NK-92 (cell line): Measurements from ENCODE around the gene DIAPH1.
A peak's percentile ranks its signal among the peaks of the same experiment; 100 is the strongest.

ENCODE experiments used
- DNase-seq: peaks from one replicate; lab custom pipeline; 2025; ENCODE audit not compliant: unreplicated experiment; lab: John Stamatoyannopoulos, UW

The DIAPH1 gene

DNA sequence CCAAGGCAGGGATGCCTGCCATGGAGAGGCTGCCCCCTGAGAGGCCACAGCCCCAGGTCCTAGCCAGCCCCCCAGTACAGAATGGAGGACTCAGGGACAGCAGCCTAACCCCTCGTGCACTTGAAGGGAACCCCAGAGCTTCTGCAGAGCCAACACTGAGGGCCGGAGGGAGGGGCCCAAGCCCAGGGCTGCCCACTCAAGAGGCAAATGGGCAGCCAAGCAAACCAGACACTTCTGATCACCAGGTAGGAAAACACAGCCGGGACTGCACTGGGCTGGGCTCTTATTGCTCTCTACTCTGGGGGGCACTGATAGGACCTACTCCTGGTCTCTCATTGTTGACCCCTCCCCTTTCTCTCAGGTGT, 21.2 kb upstream of the DIAPH1 start:
- DNase-seq = no peak

DNA sequence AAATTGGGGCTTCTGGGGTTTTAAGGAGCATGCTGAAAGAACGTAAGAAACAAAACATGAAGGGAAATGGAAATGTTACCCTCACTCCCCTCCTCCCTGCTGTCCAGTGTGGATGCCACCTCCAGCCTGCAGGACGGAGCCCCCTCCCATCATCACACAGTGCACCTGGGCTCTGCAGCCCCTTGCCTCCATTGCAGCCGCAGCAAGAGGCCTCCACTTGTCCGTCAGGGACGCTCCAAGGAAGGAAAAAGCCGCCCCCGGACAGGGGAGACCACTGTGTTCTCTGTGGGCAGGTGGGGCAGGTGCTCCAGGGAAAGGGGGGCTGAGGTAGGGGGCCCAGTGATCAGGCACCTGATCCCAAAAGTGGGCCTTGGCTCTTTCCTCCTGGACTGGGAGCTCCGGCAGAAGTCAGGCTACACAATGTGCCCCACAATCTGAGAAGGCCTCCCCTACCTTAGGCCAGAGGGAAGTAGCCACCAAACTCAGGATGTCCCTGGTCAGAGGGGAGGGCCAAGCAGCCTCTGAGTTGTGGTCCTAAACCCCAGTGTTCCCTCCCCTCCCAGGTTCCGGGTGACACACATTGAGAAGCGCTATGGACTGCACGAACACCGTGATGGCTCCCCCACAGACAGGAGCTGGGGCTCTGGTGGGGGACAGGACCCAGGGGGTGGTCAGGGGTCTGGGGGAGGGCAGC, 20.7 kb upstream of the DIAPH1 start:
- no peak for DNase-seq

DNA sequence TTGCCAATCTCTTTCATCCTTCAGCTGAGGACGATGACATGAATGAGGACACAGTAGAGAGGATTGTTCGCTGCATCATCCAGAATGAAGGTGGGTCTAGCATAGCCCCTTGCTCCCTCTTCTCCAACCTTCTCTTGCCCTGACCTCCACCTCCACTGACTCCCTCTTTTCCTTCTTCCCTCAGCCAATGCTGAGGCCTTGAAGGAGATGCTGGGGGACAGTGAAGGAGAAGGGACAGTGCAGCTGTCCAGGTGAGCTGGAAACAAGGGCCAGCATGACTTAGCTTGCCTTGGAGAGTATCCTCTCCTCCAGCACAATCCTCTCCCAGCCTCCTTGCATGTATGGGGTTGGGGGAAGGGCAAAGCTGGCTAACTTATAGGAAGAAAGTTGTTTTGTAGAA, 20.0 kb upstream of the DIAPH1 start:
- no peak for DNase-seq

DNA sequence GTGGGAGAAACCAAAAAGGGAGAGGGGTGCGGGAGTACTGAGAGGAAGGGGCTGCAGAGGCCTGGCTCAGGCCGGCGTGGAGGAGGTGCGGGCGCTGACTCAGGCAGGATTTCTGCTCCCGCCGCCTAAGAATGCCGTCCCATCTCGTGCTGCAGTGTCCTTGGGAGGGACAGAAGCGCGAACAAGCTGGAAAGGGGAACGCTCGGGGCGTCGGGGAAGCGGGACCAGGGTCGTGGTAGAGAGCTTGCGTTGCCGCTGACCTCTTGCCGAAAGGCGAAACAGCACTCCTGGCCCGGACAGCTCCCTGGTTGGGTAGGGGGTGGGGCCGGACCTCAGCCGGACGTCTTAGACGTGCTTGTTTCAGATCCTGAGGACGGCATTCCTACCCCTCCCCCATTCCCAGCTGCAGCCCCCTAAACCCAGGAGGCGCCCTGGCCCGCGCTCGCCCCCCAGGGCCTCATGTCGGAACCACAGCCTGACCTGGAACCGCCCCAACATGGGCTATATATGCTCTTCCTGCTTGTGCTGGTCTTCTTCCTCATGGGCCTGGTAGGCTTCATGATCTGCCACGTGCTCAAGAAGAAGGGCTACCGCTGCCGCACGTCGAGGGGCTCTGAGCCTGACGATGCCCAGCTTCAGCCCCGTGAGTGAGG, 19.1 kb upstream of the DIAPH1 start:
- no peak for DNase-seq

DNA sequence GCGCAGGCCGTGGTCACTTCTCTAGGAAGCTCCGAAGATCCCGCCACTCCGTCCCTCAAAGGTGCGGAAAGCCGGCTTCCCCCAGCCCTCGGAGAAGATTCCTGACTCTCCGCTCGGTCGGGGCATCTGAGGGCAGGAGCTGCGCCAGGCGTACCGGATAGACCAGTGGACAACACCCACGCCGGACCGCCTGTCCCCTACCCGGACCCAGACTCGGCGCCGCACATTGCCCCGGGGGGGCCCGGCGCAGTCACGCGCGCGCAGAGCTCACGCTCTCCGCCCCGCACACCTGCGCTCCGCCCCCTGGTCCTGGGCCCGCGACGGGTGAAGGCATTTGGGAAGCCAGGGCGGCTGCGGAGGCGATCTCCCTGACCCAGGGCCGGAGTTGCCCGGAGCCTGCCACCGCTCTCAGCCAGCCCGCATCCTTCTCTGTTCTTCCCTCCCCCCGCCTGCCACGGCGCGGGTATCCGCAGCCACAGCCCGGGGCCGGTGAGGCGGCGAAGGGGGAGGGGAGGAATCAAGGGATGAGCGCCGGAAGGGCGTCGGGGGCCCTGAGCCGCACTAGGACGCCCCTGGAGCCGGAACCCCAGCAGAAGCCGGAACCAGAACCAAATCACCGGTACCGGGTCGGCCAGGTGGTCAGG, 18.4 kb upstream of the DIAPH1 start:
- no peak for DNase-seq

DNA sequence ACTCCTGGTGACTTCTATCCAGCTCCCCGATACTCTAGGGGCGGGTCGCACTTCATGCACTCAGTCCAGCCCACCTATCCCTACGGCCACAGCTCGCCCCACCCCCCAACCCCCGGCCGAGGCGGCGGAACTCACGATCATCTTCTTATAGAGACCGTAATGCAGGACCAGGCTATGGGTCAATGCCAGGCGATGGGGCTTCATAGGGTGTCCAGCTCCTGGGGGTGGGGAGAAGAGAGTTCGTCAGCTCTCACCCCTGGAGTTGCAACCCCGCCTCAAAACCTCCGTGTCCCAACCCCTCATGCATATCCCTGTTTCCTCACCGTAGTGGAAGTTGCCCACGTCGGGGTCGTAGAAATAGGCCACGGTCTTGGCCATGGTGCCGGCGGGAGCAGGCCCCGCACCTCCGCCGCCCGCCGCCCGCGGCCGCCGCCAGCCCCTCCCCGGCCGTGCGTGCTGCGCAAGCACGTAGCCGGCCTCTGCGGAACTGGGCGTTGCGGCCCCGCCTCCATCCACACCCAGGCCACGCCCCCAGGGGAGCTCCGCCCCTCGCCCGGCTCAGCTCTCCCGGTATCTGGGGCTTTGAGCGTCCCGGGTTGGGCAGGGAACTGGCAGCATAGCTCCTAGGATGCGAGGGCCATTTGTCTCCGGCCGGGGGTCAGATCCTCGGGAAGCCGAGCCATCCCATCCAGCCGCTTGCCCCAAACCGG, 17.8 kb upstream of the DIAPH1 start, which contains the start of the genes HDAC3 and RELL2:
HDAC3 (minus strand) TSS at position 437 of the 710 bp plus-strand sequence; CDS start at position 378, 59 bp downstream.
RELL2 (plus strand) TSS at position 585 of the 710 bp plus-strand sequence. CDS start 1,229 bp downstream, outside the sequence.
- peak; percentile 23 for DNase-seq

DNA sequence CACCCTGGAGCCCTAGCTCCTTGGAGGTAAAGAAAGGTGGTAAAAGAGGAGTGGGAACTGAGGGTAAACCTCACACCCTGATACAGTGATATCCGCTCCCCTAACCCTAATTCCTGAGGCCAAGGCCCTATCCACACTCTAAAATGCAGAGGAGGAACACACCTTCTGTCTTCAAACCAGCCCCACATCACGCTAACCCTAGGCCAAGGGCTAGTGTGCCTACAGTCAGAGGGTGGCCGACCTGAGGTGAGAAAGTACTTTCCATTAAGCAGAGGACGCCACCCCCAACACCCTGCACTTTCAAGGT, 17.3 kb upstream of the DIAPH1 start:
- DNase-seq = no peak

DNA sequence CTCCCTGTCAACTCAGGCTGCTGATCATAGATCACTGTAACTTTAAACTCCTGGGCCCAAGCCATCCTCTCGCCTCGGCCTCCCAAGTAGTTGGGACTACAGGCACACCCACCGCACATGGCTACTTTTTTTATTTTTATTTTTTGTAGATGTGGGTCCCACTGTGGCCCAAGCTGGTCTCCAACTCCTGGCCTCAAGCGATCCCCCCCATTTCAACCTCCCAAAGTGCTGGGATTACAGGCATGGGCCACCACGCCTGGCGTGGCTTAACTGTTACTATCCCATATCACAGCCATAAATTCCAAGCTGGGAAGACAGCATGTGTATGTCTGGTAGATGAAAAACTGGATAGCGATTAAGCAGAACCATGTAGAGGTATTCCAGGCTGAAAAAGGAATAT, 16.8 kb upstream of the DIAPH1 start:
- DNase-seq = no peak

DNA sequence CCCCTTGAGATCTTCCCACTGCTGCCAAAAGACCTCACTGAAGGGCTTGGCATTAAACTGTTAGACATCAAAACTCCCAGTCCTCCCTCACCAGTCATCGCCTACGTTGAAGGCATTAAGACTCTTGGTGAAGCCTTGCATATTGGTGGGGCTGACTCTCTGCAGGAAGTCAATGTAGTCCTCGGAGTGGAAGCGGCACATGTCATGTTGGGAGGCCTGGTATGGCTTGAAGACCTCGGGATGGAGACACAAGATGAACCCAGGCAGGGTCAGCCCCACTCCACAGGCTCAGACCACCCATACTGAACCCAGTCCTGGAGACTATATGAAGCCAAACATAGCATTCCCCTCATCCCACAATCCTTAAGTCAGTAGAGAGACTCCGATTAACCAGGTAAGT, 15.9 kb upstream of the DIAPH1 start:
- DNase-seq = no peak

DNA sequence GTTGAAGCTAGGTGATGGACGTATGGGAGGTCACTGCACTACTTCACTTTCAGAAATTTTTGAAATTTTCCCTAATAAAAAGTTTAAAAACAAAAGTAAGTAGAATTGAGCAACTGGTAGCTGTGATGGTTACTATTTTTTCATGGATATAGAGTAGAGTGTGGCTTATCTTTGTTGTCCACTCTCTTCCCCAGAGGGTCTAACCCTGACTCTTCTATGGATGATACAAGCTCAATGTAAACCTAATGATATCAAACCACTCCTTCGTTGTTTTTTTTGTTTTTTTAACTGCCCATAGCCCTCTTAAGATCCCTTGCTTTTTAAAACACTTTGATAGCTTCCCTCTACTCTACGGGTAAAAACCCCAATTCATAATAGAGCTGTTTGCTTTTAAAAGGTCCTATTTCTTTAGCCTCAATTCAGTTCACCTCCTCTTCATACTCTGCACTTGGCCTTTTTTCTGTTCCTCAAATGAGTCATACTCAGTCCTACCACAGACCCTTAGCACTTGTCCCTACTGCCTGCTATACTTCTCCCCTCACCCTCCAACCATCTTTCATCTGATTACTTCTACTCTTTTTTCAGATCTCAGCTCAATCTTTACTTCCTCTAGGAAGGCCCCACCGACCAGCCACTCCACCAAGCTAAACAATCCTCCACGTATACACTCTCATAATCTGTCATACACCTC, 15.2 kb upstream of the DIAPH1 start:
- DNase-seq = no peak

DNA sequence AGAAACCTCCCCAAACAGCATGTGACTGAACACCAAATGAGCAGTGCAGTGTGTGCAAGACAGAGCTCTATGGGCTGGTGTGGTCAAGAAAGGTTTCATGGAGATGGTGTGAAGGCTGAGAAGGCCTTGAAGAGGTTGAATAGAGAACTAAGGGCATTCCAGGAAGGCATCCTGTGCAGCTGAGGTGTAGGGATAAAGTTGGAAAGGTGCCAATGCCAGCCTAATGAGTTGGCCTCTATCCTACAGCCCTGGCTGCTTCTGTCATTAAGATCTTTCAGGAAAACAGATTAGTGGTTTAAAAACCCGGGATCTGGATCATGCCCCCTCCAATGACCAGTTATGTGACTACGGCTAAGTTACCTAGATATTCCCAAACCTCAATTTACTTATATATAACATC, 13.8 kb upstream of the DIAPH1 start:
- DNase-seq = no peak

DNA sequence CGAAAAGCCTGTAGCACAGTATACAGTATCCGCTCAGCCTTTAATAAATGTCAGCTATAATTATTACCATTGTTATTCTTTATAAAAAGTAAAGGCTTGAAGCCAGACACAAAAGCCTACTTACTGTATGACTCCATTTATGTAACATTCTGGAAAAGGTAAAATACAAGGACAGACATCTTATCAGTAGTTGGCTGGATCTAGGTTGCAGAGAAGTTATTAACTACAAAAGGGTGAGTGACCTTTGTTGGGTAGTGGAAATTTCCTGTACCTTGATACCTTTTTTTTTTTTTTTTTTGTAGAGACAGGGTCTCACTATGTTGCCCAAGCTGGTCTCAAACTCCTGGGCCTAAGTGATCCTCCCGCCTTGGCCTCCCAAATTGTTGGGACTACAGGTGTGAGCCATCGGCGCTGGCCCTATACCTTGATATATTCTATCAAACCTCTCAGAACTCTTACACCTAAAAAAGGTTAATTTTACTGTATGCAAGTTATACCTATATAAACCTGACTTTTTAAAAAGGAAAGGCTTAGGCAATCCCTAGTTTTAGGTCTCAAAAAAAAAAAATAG, 11.9 kb upstream of the DIAPH1 start:
- DNase-seq = no peak

DNA sequence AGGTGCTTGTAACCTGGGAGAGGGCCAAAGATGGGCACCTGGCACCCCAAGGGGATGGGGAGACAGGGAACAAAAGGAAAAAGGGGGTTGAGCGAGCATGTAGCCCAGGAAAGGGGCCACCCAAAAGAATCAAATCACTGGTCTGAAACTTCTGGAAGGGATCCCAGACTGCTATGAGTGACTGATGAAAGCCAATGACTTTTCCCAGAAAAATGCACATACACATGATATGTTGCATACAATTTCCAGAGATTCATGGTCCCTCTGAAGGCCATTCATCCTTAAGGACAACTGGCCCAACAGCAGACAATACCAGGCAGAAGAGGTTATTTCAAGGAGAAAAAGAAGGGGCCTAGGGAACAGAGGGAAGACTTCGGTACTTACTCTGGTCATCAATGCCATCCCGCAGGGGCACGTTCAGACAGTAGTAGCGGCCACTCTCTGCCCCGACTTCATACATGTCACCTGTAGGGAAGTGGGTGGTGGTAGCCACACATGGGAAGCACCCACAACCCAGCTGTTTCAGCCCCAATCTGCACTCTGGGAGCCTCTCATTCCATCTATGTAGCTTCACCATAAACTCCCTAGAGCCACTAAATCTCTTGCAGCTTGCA, 9.5 kb upstream of the DIAPH1 start:
- DNase-seq = no peak

DNA sequence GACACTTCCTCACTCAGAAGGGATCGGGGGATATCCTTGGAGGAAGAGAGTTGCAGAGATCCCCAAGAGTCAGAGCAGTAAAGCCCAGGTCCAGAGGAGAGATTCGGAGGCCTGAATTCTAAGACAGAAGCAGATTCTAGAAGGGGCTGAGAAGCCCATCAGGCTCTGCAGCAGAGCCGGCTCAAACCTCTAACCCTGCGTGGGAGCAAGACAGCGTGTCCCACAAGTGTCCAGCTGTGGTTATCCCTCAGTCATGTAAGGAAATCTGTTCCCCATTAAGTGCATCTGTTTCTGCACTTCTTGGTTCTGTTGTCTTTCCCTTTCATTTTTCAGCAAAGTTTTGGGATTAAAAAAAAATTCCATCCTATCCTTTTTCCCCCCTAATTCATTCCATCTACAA, 4.8 kb upstream of the DIAPH1 start:
- no peak for DNase-seq

DNA sequence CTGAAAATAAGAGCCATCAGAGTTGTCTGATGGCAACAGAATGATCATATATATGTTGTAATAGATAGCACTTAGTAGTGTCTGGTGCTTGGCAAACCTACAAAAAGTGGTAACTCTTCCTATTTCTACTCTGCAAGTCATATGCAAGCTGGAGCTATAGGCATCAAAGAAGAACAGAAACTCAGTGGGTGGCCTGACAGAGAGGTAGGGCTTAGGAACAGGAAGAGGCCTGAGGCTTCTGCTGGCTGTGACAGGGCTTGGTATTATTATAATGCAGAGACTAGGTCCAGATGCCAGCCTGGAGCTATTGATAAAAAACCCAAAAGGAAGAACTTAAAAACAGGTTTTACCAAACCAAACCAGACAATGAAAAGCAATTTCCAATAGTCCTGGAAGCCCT, 4.4 kb upstream of the DIAPH1 start:
- DNase-seq = no peak

DNA sequence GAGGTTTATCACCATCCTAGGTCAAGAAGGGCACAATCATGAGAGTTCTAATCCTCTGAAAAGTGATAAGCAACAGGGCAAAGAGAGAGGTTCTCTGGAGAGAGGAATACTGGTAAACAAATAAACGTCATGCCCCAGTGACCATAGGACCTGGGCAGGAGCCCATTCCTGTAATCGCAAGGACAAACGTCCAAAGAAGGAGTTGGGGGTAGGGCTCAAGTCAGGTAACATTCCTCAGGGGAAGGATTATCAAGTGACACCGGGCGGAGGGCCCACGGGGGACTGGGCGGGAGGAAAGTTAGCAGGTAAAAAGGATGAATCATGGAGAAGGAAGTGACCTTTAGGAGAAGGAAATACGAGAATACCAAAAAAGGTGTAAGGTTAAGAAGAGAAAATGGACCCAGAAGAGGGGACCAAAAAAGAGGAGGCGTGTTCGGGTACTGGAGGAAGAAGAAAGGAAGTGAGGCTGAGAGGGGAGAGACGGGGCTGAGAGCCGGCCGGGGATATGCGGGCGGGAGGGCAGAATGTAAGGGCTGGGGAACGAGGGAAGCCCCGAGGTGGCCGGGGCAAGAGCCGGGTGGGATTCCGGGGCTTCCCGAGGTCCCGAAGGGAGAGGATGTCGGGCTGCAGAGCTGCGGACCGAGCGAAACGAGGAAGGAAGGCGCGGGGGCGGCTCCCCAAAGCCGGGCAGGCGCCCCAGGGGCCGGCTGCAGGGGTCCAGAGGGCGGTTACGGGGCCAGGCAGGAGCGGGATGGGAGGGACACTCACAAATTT, 583 bp downstream of the DIAPH1 start:
- no peak for DNase-seq

DNA sequence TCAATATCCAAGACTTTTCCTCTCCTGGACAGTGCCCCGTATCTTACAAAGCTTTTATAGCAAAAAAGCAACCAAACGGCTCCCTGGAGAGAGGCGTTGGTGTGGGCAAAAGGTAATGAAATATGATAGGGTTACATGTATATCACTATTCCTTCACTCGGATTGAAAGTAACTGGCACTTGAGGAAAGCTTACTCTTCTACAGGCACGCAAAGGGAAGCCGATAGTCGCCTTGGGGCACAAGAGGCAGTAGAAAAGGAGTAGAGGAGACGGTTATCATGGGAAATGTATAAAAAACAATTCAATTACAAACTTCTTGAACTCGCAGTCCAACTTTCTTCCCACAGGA, 1.1 kb downstream of the DIAPH1 start:
- no peak for DNase-seq

DNA sequence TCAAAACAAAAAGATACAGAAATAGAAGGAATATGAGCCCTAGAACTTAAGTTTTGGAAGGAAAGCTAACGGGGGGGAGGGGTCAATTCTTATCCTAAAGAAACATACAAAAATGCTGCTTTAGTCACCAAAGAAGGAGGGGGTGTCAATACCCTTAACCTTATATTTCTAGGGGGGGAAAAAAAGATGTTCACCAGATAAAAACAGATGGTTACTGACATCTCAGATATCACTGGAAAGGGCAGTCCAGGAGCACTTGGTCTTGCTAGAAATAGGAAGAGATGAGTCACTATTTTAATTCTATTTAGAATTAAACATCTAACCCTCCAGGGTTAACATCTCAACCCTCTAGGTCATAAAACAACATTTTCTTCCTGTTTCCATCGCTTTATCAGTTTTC, 1.7 kb downstream of the DIAPH1 start:
- no peak for DNase-seq

DNA sequence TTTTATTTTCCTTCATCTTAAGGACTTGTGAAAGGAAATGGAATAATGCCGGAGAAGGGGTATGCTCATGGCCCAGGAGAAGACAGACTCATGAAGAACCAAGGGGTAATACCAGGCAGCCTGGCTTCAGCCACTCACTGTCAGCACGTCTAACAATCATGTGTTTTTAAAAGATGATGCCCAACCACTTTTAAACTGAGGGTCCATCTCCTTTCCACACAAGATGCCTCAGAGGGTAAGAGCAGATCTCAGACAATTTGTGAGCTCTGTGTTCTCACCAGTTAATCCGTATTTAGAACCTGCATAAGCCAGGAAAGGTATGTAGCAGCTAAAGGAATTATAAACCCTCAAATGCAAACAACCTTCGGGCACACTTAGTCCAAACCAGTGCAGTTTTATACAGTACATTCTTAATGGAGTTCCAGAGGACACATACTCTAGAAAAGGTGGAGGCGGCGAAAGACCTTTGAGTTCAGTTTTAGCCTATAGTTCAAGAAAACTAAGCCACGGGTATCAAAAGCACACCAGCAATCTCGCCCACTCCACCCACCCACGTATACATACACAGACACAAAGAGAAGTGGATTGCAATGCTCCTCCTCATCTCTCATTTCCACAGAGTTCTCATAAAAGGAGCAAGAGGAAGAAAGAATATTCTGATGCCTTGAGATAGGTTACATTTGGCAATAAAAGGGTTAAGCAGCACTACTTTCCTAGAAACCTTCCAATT, 2.6 kb downstream of the DIAPH1 start:
- no peak for DNase-seq
